H9 (cell line): Measurements from ENCODE around the gene PHACTR2. TPM values are rescaled to one million over a fixed set of nuclear protein-coding genes. Genes with fewer than 3 reads are reported as not detected.
A peak's percentile ranks its signal among the peaks of the same experiment; 100 is the strongest.

Experiments
- DNase-seq: peaks from one replicate; pipeline ENCODE4 v3.0.0-alpha.2; 2017
- H2AFZ ChIP-seq: one replicate; pipeline ENCODE4 v1.6.1; 2013; ENCODE audit warnings: mild to moderate bottlenecking, low read length, control low read depth, moderate library complexity
- H2AK5ac ChIP-seq: 2 replicates; pipeline ENCODE4 v1.6.1; 2013; ENCODE audit warnings: low read length, control low read depth, mixed read lengths; ENCODE audit not compliant: insufficient read length
- H2BK120ac ChIP-seq: one replicate; pipeline ENCODE4 v1.6.1; 2013; ENCODE audit warnings: low read depth, mild to moderate bottlenecking, low read length, control low read depth, inconsistent platforms; ENCODE audit not compliant: poor library complexity, severe bottlenecking
- H2BK12ac ChIP-seq: 2 replicates; pipeline ENCODE4 v1.6.1; 2013; ENCODE audit warnings: low read length, control low read depth, mixed read lengths, low read depth; ENCODE audit not compliant: insufficient read length
- H2BK15ac ChIP-seq: 2 replicates; pipeline ENCODE4 v1.6.1; 2013; ENCODE audit warnings: low read depth, low read length, control low read depth
- H2BK20ac ChIP-seq: one replicate; pipeline ENCODE4 v1.6.1; 2013; ENCODE audit warnings: low read depth, mild to moderate bottlenecking, low read length, control low read depth, inconsistent platforms; ENCODE audit not compliant: poor library complexity, severe bottlenecking
- H2BK5ac ChIP-seq: 2 replicates; pipeline ENCODE4 v1.6.1; 2013; ENCODE audit warnings: low read length, control low read depth, mixed read lengths; ENCODE audit not compliant: insufficient read length
- H3K14ac ChIP-seq: 2 replicates; pipeline ENCODE4 v1.6.1; 2013; ENCODE audit warnings: low read length, control low read depth; ENCODE audit not compliant: insufficient read depth
- H3K18ac ChIP-seq: 2 replicates; pipeline ENCODE4 v1.6.1; 2013; ENCODE audit warnings: low read depth, mild to moderate bottlenecking, mixed read lengths, low read length, control low read depth; ENCODE audit not compliant: insufficient read length
- H3K23ac ChIP-seq: 2 replicates; pipeline ENCODE4 v1.6.1; 2013; ENCODE audit warnings: low read length, control low read depth, mixed read lengths, low read depth; ENCODE audit not compliant: insufficient read length
- H3K23me2 ChIP-seq: 2 replicates; pipeline ENCODE4 v1.6.1; 2013; ENCODE audit warnings: low read depth, mild to moderate bottlenecking, mixed read lengths, low read length, control low read depth; ENCODE audit not compliant: insufficient read length, poor library complexity, severe bottlenecking
- H3K27ac ChIP-seq: 2 replicates; pipeline ENCODE4 v1.5.1; 2013; ENCODE audit warnings: low read length, control low read depth, mixed read lengths, low read depth; ENCODE audit not compliant: insufficient read length
- H3K27me3 ChIP-seq: 2 replicates; pipeline ENCODE4 v1.6.1; 2013; ENCODE audit warnings: low read length, control low read depth, inconsistent platforms; ENCODE audit not compliant: insufficient read depth
- H3K4ac ChIP-seq: 2 replicates; pipeline ENCODE4 v1.6.1; 2013; ENCODE audit warnings: low read depth, mild to moderate bottlenecking, control low read depth, inconsistent platforms, low read length, moderate library complexity
- H3K4me1 ChIP-seq: 2 replicates; pipeline ENCODE4 v1.6.1; 2013; ENCODE audit warnings: low read length, control low read depth, inconsistent platforms; ENCODE audit not compliant: insufficient read depth
- H3K4me2 ChIP-seq: 2 replicates; pipeline ENCODE4 v1.6.1; 2013; ENCODE audit warnings: low read length, control low read depth, mixed read lengths; ENCODE audit not compliant: insufficient read length, insufficient read depth
- H3K56ac ChIP-seq: 2 replicates; pipeline ENCODE4 v1.6.1; 2013; ENCODE audit warnings: low read depth, mild to moderate bottlenecking, mixed read lengths, low read length, control low read depth; ENCODE audit not compliant: insufficient read length
- H3K79me1 ChIP-seq: 2 replicates; pipeline ENCODE4 v1.6.1; 2013; ENCODE audit warnings: low read depth, mild to moderate bottlenecking, moderate library complexity, low read length, control low read depth, inconsistent platforms; ENCODE audit not compliant: insufficient read depth, poor library complexity, severe bottlenecking
- H3K79me2 ChIP-seq: 2 replicates; pipeline ENCODE4 v1.6.1; 2013; ENCODE audit warnings: low read length, control low read depth, inconsistent platforms; ENCODE audit not compliant: insufficient read depth
- H3K9ac ChIP-seq: 2 replicates; pipeline ENCODE4 v1.6.1; 2013; ENCODE audit warnings: low read length, control low read depth, mixed read lengths; ENCODE audit not compliant: insufficient read length; ENCODE audit errors: extremely low read depth
- H3K9me3 ChIP-seq: one replicate; pipeline ENCODE4 v1.6.1; 2013; ENCODE audit warnings: low read depth, low read length, inconsistent platforms; ENCODE audit not compliant: control insufficient read depth
- H3T11ph ChIP-seq: one replicate; pipeline ENCODE4 v1.6.1; 2013; ENCODE audit warnings: mild to moderate bottlenecking, low read length, control low read depth, inconsistent platforms
- H4K20me1 ChIP-seq: one replicate; pipeline ENCODE4 v1.6.1; 2013; ENCODE audit not compliant: control insufficient read depth, insufficient read length, insufficient read depth
- H4K5ac ChIP-seq: 2 replicates; pipeline ENCODE4 v1.6.1; 2013; ENCODE audit warnings: low read depth, mild to moderate bottlenecking, mixed read lengths, low read length, control low read depth; ENCODE audit not compliant: insufficient read length
- H4K8ac ChIP-seq: replicated peaks from 2 replicates; pipeline ENCODE4 v1.6.1; 2013; ENCODE audit warnings: low read length, control low read depth, mixed read lengths, low read depth; ENCODE audit not compliant: insufficient read length
- H4K91ac ChIP-seq: 2 replicates; pipeline ENCODE4 v1.6.1; 2013; ENCODE audit warnings: low read depth, mild to moderate bottlenecking, moderate library complexity, mixed read lengths, low read length, control low read depth; ENCODE audit not compliant: insufficient read length
- H3K27ac Mint-ChIP-seq, 3 experiments: 2 replicates in 2 of 3; 3 replicates in 1 of 3; pipeline ENCODE4 v1.8.0; 2020 to 2021; ENCODE audit warnings: mixed read lengths in 3 of 3, mild to moderate bottlenecking in 1 of 3, moderate library complexity in 1 of 3
- H3K27me3 Mint-ChIP-seq: 2 replicates; pipeline ENCODE4 v1.8.0; 2021; ENCODE audit warnings: low read depth, mild to moderate bottlenecking, moderate library complexity, mixed read lengths
- H3K36me3 Mint-ChIP-seq, 3 experiments: 2 replicates in 2 of 3; 3 replicates in 1 of 3; pipeline ENCODE4 v1.8.0; 2020 to 2021; ENCODE audit warnings: low read depth in 3 of 3, mixed read lengths in 3 of 3; ENCODE audit not compliant: insufficient read depth in 1 of 3
- H3K4me1 Mint-ChIP-seq, 2 experiments: 2 replicates each; pipeline ENCODE4 v1.8.0; 2020; ENCODE audit warnings: mixed read lengths in 2 of 2
- H3K4me3 Mint-ChIP-seq, 2 experiments: 2 replicates in 1 of 2; 3 replicates in 1 of 2; pipeline ENCODE4 v1.8.0; 2020 to 2021; ENCODE audit warnings: mild to moderate bottlenecking in 2 of 2, mixed read lengths in 2 of 2, moderate library complexity in 1 of 2
- H3K9me3 Mint-ChIP-seq, 2 experiments: 2 replicates in 1 of 2; 3 replicates in 1 of 2; pipeline ENCODE4 v1.8.0; 2020; ENCODE audit warnings: mild to moderate bottlenecking in 2 of 2, mixed read lengths in 2 of 2, moderate library complexity in 1 of 2
- WGBS: extraction: QIAGEN DNeasy Blood & Tissue Kit; methylation state at CpG from one replicate; pipeline ENCODE4 v1.1.7; 2013; ENCODE audit warnings: missing lambda C conversion rate, low lambda C conversion rate, mixed read lengths; ENCODE audit not compliant: insufficient read length; ENCODE audit errors: extremely low coverage; 5-methylcytosine and 5-hydroxymethylcytosine counted together
- total RNA-seq: library from RNA; stranded (reverse); gene quantifications from 2 replicates; pipeline ENCODE4 v1.2.1, GENCODE V29; 2021
- TF ChIP-seq, protein P1 (sequence below): fragments of 200-600 bp; sonication (generic); conservative IDR thresholded peaks from 3 replicates; pipeline ENCODE4 v1.8.0; 2021; ENCODE audit warnings: antibody characterized with exemption, mild to moderate bottlenecking

PHACTR2 gene
- total RNA-seq, 1 experiment from 2014 or later = 131 TPM

DNA sequence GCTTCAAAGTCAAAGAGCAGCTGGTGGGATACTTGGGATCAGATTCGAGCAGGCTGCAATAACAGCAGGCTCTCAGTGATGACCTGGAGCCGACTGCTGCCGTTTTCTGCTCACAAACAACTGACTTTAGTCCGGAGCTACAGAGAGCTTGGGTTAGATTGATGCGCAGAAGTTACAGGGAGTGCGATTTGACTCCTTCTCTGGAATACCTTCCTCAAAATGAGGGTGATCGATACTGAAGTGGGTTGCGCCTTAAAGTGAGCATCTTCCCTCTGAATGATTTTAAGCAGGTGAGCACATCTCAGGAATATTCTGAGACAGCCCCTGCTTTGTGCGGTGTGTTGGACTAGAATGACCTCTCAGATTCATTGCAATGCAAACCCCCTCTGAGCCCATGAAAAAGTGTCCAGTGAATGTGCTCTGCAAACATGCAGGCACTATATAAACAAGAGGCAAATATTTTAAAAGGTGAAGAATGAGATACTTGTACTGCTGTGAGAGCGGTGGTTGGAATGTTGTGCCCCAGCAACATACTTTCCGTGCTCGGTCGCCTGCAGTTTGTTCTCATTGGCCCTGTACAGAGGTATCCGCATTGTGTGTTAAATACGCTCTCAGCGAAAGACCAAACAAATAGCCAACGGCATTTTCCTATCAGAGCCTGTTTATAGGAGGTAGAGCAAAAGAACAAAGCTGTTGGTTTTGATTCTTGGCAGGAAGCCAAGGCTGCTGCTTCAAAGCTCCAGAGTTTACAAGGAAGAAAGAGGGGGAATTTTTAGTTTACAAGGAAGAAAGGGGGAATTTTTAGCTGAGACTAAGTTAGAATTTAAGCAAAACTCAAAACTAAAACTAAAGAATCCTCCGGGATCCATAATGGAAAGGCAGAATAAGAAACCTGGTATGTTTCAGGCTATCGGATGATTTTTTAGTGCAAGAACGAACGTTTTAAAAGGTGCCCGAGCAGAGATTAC lies 67.7 kb downstream of the PHACTR2 start:
- Mint-ChIP-seq H3K4me3 (peak overlapping the region; percentile 7 to 50; a peak in 4 of 5 replicates), H3K27me3 (no peaks in the 10 kb centered on the region), H3K4me1 (peaks cover 75 to 76% of the 10 kb centered on the region in 2 experiments), H3K9me3 (no peaks in the 10 kb centered on the region), H3K27ac (peak overlapping the region; percentile 64 to 98 (median 98)), H3K36me3 (peaks cover 0 to 15% (median 4%) of the 10 kb centered on the region in 3 experiments; a peak in 4 of 7 replicates)
- Histone ChIP-seq H3K79me1 (no peaks in the 10 kb centered on the region), H2BK120ac (no peak overlapping the region), H3K56ac (peak overlapping the region; percentile 74), H3K4ac (no peak overlapping the region), H3K79me2 (no peaks in the 10 kb centered on the region), H4K91ac (no peak overlapping the region), H3K27ac (peak overlapping the region; percentile 99), H3K9me3 (no peaks in the 10 kb centered on the region), H3K14ac (no peak overlapping the region), H3K23me2 (no peaks in the 10 kb centered on the region), H2BK20ac (no peak overlapping the region), H3K18ac (peak overlapping the region; percentile 13), H4K8ac (no peak overlapping the region), H2BK12ac (no peak overlapping the region), H3K4me1 (peaks cover 31% of the 10 kb centered on the region), H3K4me2 (no peak overlapping the region), H4K20me1 (no peaks in the 10 kb centered on the region), H3T11ph (no peak overlapping the region), H4K5ac (no peak overlapping the region), H2AK5ac (no peak overlapping the region), H2AFZ (no peak overlapping the region), H2BK5ac (peak overlapping the region; percentile 93), H3K23ac (no peak overlapping the region), H2BK15ac (no peak overlapping the region), H3K27me3 (no peaks in the 10 kb centered on the region), H3K9ac (peak overlapping the region; percentile 51)
- DNase-seq = peak; percentile 58
- TF ChIP-seq, protein P1, sequence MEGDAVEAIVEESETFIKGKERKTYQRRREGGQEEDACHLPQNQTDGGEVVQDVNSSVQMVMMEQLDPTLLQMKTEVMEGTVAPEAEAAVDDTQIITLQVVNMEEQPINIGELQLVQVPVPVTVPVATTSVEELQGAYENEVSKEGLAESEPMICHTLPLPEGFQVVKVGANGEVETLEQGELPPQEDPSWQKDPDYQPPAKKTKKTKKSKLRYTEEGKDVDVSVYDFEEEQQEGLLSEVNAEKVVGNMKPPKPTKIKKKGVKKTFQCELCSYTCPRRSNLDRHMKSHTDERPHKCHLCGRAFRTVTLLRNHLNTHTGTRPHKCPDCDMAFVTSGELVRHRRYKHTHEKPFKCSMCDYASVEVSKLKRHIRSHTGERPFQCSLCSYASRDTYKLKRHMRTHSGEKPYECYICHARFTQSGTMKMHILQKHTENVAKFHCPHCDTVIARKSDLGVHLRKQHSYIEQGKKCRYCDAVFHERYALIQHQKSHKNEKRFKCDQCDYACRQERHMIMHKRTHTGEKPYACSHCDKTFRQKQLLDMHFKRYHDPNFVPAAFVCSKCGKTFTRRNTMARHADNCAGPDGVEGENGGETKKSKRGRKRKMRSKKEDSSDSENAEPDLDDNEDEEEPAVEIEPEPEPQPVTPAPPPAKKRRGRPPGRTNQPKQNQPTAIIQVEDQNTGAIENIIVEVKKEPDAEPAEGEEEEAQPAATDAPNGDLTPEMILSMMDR = no peak
- no CpG with 5 or more reads among the region's 22 CpGs for WGBS
